Activated effector memory CD4-positive, alpha-beta T cell treated with Interleukin-2 at 50 U/mL for 16 hours (primary cell): ENCODE measurements around the gene STARD3.
"Not testable (repeated sequence)": the region's sequence is repeated elsewhere in the genome, so short reads cannot be mapped to it uniquely, and the experiment has no call there.

Experiments used
- DNase-seq: peaks from one replicate; pipeline ENCODE4 v3.0.0-alpha.2; 2020

STARD3 gene

DNA sequence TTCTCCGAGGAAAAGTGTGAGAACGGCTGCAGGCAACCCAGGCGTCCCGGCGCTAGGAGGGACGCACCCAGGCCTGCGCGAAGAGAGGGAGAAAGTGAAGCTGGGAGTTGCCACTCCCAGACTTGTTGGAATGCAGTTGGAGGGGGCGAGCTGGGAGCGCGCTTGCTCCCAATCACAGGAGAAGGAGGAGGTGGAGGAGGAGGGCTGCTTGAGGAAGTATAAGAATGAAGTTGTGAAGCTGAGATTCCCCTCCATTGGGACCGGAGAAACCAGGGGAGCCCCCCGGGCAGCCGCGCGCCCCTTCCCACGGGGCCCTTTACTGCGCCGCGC, 62.8 kb downstream of the STARD3 start, which contains the start of gene ERBB2:
Gene ERBB2, plus strand, starts transcription at position 247 of the 330 bp plus-strand sequence. CDS start 175 bp downstream, outside the sequence.
- DNase-seq = no peak

- no peak for DNase-seq
These were observed 63.4 kb downstream of the STARD3 start for GRCh38 chr17:39700148-39700987.

DNA sequence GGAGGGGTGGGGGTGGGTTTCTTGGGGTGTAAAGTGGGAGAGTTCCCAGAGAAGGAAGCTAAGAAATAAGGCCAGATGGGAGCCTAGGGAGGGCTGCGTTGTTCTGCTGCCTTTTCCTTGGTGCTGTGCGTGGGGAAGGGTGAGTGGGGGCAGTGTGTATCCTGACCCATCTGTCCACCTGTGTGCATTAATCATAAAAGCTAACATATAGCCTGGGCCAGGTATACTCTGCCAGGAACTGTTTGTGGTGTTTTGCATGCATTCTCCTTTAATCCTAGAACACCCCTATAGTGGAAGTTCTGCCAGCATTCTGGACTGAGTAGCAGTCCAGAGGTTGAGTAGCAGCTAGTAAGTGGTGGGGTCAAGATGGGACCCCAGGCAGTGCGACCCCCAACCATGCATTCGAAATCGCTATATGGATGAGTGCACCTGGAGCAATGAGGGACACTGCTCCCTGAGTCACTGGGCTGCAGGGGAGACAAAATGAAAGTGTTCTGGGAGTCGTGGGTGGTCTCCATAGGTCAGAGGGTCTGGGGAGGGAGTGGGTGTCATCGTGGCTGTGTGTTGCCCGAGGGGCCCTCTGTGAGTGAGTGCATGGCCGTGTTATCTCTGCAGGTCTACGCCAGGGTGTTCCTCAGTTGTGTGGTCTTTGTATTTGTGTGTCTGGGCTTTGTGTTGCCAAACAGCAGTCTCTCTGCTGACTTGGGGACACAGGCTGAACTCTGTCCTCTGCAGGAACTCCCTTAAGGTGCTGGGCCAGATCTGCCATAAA, 64.3 kb downstream of the STARD3 start:
- DNase-seq = no peak

- no peak for DNase-seq
These were observed 65.0 kb downstream of the STARD3 start for GRCh38 chr17:39701784-39702422.

GRCh38 chr17:39702901-39703893, 66.3 kb downstream of the STARD3 start:
- no peak for DNase-seq

GRCh38 chr17:39703913-39704312, 67.0 kb downstream of the STARD3 start:
- no peak for DNase-seq

- no peak for DNase-seq
These were observed 68.0 kb downstream of the STARD3 start for GRCh38 chr17:39704821-39705551.

GRCh38 chr17:39705786-39706348, 68.9 kb downstream of the STARD3 start:
- DNase-seq = no peak

GRCh38 chr17:39706383-39706782, 69.4 kb downstream of the STARD3 start:
- DNase-seq = no peak

DNA sequence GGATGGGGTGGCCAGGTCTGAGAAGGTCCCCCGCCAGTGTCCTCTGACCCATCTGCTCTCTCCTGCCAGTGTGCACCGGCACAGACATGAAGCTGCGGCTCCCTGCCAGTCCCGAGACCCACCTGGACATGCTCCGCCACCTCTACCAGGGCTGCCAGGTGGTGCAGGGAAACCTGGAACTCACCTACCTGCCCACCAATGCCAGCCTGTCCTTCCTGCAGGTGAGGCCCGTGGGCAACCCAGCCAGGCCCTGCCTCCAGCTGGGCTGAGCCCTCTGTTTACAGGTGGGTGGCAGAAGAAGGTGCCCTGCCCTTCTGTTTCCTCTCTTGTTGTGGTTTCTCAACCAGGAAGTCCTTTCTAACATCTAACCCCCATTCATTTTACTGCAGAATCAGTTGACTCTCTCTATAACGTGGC, 70.0 kb downstream of the STARD3 start:
- no peak for DNase-seq

DNA sequence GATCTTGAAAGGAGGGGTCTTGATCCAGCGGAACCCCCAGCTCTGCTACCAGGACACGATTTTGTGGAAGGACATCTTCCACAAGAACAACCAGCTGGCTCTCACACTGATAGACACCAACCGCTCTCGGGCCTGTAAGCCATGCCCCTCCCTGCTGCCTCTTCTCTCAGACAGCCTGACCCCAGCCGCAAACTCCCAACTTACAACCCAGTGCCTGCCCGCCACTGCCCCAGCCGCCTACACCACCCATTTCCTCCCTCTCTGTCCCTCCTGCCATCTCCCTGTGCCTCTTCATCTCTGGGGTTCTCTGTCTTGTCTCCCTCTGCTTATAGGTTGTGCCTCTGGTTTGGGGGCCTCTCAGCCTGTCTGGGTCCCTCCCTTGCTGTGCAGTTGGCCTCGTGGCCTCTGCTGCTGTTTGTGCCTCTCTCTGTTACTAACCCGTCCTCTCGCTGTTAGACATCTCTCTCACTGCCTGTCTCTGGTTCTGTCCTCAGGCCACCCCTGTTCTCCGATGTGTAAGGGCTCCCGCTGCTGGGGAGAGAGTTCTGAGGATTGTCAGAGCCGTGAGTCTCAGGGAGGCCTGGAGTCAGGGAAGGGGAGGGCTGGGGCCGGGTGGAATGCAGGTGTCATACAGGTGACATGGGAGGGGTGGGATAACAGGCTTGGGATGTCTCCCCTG, 72.5 kb downstream of the STARD3 start:
- DNase-seq = no peak

- no peak for DNase-seq
These were observed 73.3 kb downstream of the STARD3 start for GRCh38 chr17:39709998-39710964.

- DNase-seq = not testable (repeated sequence)
These were observed 74.1 kb downstream of the STARD3 start for GRCh38 chr17:39711071-39711470.

DNA sequence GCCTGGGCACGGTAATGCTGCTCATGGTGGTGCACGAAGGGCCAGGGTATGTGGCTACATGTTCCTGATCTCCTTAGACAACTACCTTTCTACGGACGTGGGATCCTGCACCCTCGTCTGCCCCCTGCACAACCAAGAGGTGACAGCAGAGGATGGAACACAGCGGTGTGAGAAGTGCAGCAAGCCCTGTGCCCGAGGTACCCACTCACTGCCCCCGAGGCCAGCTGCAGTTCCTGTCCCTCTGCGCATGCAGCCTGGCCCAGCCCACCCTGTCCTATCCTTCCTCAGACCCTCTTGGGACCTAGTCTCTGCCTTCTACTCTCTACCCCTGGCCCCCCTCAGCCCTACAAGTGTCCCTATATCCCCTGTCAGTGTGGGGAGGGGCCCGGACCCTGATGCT, 74.9 kb downstream of the STARD3 start:
- DNase-seq = no peak
